GM18517 (cell line): ENCODE results near the gene ENO1.

Experiments used
- ATAC-seq: cut with Tn5 transposase; IDR thresholded peaks from one replicate; pipeline ENCODE4 v1.9.1; 2021; ENCODE audit warnings: mild to moderate bottlenecking, moderate library complexity; ENCODE audit not compliant: unreplicated experiment

ENO1 gene

GRCh38 chr1:8814865-8815264 lies 63.6 kb downstream of the ENO1 start:
- no peak for ATAC-seq

DNA sequence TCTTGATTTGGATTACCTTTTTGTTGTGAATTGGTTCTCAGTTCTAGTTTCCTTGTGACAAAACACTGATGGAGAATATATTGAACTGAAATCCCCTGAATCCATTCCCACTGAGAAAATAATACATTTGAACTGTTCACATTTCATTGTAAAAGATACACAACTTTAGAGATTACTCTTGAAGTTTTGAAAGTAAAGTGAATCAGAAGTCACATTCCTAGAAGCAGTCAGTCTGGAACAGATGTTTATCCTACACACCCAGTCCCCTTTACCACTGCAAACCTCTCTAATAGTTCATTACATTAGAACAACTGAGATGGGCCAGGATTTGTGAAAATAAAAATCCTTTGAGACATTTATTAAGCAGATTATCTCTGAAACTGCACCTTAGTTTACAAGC lies 64.5 kb downstream of the ENO1 start:
- ATAC-seq, result no peak

DNA sequence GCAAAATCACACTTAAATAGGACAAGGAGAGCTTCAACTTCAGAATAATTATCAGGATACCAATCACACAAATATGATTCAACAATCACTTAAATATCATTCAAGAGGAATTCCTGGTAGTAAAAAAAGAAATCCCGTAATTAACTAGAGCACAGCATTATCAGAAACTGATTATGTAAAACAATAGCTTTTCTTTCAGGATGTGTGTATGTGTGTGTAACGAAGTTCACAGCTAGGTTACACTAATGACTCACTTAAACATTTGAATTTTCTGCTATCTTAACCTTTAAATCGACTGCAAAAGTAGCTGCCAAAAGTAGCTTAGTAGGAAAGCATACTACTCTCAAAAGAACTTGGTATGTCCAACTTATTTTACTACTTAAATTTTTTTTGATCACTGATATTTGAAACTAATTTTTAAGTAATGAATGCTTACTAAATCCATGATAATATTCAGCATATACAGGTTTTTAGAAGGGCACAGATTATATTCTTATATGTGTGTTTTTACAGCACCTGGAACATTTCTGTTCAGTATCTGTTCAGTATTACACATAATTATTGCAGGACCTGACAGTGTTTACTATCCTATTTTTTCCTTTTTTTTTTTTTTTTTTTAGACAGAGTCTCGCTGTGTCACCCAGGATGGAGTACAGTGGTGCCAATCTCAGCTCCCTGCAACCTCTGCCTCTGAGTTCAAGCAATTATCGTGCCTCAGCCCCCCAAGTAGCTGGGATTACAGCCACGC lies 65.3 kb downstream of the ENO1 start:
- no peak for ATAC-seq

DNA sequence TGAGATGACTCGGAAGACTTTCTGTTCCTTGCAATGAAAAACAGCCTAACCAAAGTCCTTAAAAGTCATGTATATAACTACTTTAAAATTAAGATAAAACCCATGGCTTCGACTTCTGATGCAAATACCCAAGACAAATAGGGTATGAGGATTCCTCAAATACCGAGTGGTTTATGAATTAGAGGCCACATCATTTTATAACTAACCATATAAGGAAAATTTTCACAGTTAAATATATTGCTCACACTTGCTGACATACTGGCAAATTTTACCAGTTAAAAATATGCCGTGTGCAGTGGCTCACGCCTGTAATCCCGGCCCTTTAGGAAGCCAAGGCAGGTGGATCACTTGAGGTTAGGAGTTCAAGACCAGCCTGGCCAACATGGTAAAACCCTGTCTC lies 66.4 kb downstream of the ENO1 start:
- ATAC-seq, result no peak
